Neural cell (in vitro differentiated cells): ENCODE data around the gene TOX2. TPM values are rescaled to one million over a fixed set of nuclear protein-coding genes. Genes with fewer than 3 reads are reported as not detected.

Experiments used
- H2AFZ ChIP-seq: fragments of 200-600, 300-800 bp; sonication (generic), shearing (Covaris generic); 2 replicates; pipeline ENCODE4 v1.6.0; 2014; ENCODE audit warnings: low read depth, mild to moderate bottlenecking, antibody characterized with exemption, low read length, moderate library complexity
- H3F3A ChIP-seq: fragments of 200-600 bp; shearing (Covaris generic); 2 replicates; pipeline ENCODE4 v1.6.1; 2016; ENCODE audit warnings: mild to moderate bottlenecking, moderate library complexity, mixed read lengths, antibody characterized with exemption, low read length; ENCODE audit not compliant: insufficient read depth, poor library complexity, severe bottlenecking
- H3K27ac ChIP-seq: fragments of 200-600, 300-800 bp; sonication (generic), shearing (Covaris generic); 2 replicates; pipeline ENCODE4 v1.5.1; 2014; ENCODE audit warnings: mild to moderate bottlenecking, low read length, moderate library complexity
- H3K27me3 ChIP-seq: fragments of 300-800, 200-600 bp; sonication (generic), shearing (Covaris generic); 2 replicates; pipeline ENCODE4 v1.6.0; 2014; ENCODE audit warnings: mild to moderate bottlenecking, low read depth, low read length, moderate library complexity; ENCODE audit not compliant: insufficient read depth
- H3K36me3 ChIP-seq: fragments of 300-800, 200-600 bp; sonication (generic), shearing (Covaris generic); 2 replicates; pipeline ENCODE4 v1.5.1; 2014; ENCODE audit warnings: mild to moderate bottlenecking, antibody characterized with exemption, low read length, moderate library complexity; ENCODE audit not compliant: insufficient read depth
- H3K4me2 ChIP-seq: fragments of 300-800, 200-600 bp; sonication (generic), shearing (Covaris generic); 2 replicates; pipeline ENCODE4 v1.6.0; 2014; ENCODE audit warnings: mild to moderate bottlenecking, low read length
- H3K4me3 ChIP-seq: fragments of 300-800, 200-600 bp; sonication (generic), shearing (Covaris generic); 2 replicates; pipeline ENCODE4 v1.5.1; 2014; ENCODE audit warnings: mild to moderate bottlenecking, low read length, moderate library complexity
- H3K79me2 ChIP-seq: fragments of 200-600 bp; shearing (Covaris generic); replicated peaks from 2 replicates; pipeline ENCODE4 v1.6.0; 2014; ENCODE audit warnings: mild to moderate bottlenecking, low read length, moderate library complexity; ENCODE audit not compliant: insufficient read depth
- H3K9ac ChIP-seq: fragments of 300-800, 200-600 bp; sonication (generic), shearing (Covaris generic); 2 replicates; pipeline ENCODE4 v1.6.1; 2016; ENCODE audit warnings: mild to moderate bottlenecking, low read length, mixed read lengths
- H3K9me2 ChIP-seq: fragments of 200-600 bp; shearing (Covaris generic); 2 replicates; pipeline ENCODE4 v1.6.1; 2016; ENCODE audit warnings: mild to moderate bottlenecking, low read length, mixed read lengths; ENCODE audit not compliant: insufficient read depth
- H3K9me3 ChIP-seq: fragments of 200-600, 300-800 bp; sonication (generic), shearing (Covaris generic); 2 replicates; pipeline ENCODE4 v1.6.1; 2016; ENCODE audit warnings: mild to moderate bottlenecking, mixed run types, low read length, moderate library complexity, mixed read lengths
- H4K20me1 ChIP-seq: fragments of 200-600 bp; shearing (Covaris generic); 2 replicates; pipeline ENCODE4 v1.6.1; 2016; ENCODE audit warnings: mild to moderate bottlenecking, mixed run types; ENCODE audit not compliant: insufficient read depth
- CTCF ChIP-seq: fragments of 450-650 bp; IDR thresholded peaks from 2 replicates; pipeline ENCODE4 v1.5.1; 2014; ENCODE audit warnings: antibody characterized with exemption, mild to moderate bottlenecking, moderate library complexity; ENCODE audit not compliant: poor library complexity, severe bottlenecking
- EP300 ChIP-seq: fragments of 450-650 bp; conservative IDR thresholded peaks from 2 replicates; pipeline ENCODE4 v1.6.1; 2014; ENCODE audit warnings: antibody characterized with exemption, mild to moderate bottlenecking, moderate library complexity; ENCODE audit not compliant: poor library complexity, severe bottlenecking
- EZH2 ChIP-seq: fragments of 200-600, 300-800 bp; shearing (Covaris generic), sonication (generic); IDR thresholded peaks from 2 replicates; pipeline ENCODE4 v1.6.1; 2014; ENCODE audit warnings: antibody characterized with exemption, low read length, borderline replicate concordance, mild to moderate bottlenecking; ENCODE audit not compliant: insufficient read depth, poor library complexity, severe bottlenecking
- MXI1 ChIP-seq: fragments of 450-650 bp; conservative IDR thresholded peaks from 2 replicates; pipeline ENCODE4 v1.6.1; 2014; ENCODE audit warnings: antibody characterized with exemption, mild to moderate bottlenecking; ENCODE audit not compliant: poor library complexity, severe bottlenecking
- POLR2AphosphoS5 ChIP-seq: IDR thresholded peaks from 2 replicates; pipeline ENCODE4 v1.6.1; 2012
- RAD21 ChIP-seq: fragments of 450-650 bp; conservative IDR thresholded peaks from 2 replicates; pipeline ENCODE4 v1.6.1; 2014; ENCODE audit warnings: antibody characterized with exemption, mild to moderate bottlenecking, moderate library complexity
- REST ChIP-seq: IDR thresholded peaks from 2 replicates; pipeline ENCODE4 v1.6.1; 2012; ENCODE audit warnings: borderline replicate concordance
- SMC3 ChIP-seq: fragments of 450-650 bp; conservative IDR thresholded peaks from 2 replicates; pipeline ENCODE4 v1.6.1; 2014; ENCODE audit warnings: antibody characterized with exemption, mild to moderate bottlenecking, moderate library complexity; ENCODE audit not compliant: poor library complexity
- TAF1 ChIP-seq: IDR thresholded peaks from 2 replicates; pipeline ENCODE4 v1.6.1; 2012; ENCODE audit warnings: low read depth
- polyA plus RNA-seq: library from polyadenylated mRNA; depleted of rRNA; stranded (reverse); fragments of >200 nt; gene quantifications from 2 replicates; pipeline ENCODE4 v1.2.3, GENCODE V29; 2014

The TOX2 gene
- polyA plus RNA-seq, 1 donor from 2014 or later = 0.89 TPM

GRCh38 chr20:44050925-44051660 is 136.4 kb downstream of the TOX2 start:
- no peaks in the 10 kb centered on the region for H4K20me1 ChIP-seq
- H3K9me3 ChIP-seq = no peaks in the 10 kb centered on the region
- H3K79me2 ChIP-seq = no peaks in the 10 kb centered on the region
- H3K4me3 ChIP-seq = no peak overlapping the region
- H3K36me3 ChIP-seq = no peaks in the 10 kb centered on the region
- H3K9ac ChIP-seq = no peak overlapping the region
- no peak for TF ChIP-seq POLR2AphosphoS5
- no peak for TF ChIP-seq SMC3
- no peak for TF ChIP-seq EP300
- no peak for TF ChIP-seq EZH2
- no peak for TF ChIP-seq REST
- no peak for TF ChIP-seq TAF1
- TF ChIP-seq RAD21 = no peak
- TF ChIP-seq MXI1 = no peak
- no peak for TF ChIP-seq CTCF
- H3F3A ChIP-seq = no peaks in the 10 kb centered on the region
- no peak overlapping the region for H3K4me2 ChIP-seq
- H3K27ac ChIP-seq = no peak overlapping the region
- H3K9me2 ChIP-seq = no peaks in the 10 kb centered on the region
- H2AFZ ChIP-seq = no peak overlapping the region
- no peaks in the 10 kb centered on the region for H3K27me3 ChIP-seq

GRCh38 chr20:44051661-44052000 is 137.0 kb downstream of the TOX2 start:
- Histone ChIP-seq H3K27me3 (no peaks in the 10 kb centered on the region), H3K27ac (no peak overlapping the region)

More at GRCh38 chr20:44051661-44052000, 137.0 kb downstream of the TOX2 start:
- Histone ChIP-seq H3K4me2 (no peak overlapping the region), H3K4me3 (no peak overlapping the region), H3K9ac (no peak overlapping the region), H3K9me2 (no peaks in the 10 kb centered on the region), H4K20me1 (no peaks in the 10 kb centered on the region), H2AFZ (no peak overlapping the region), H3K9me3 (no peaks in the 10 kb centered on the region), H3K79me2 (no peaks in the 10 kb centered on the region), H3K36me3 (no peaks in the 10 kb centered on the region), H3F3A (no peaks in the 10 kb centered on the region)
- TF ChIP-seq EP300 = no peak
- TF ChIP-seq CTCF = no peak
- no peak for TF ChIP-seq TAF1
- TF ChIP-seq POLR2AphosphoS5 = no peak
- no peak for TF ChIP-seq REST
- no peak for TF ChIP-seq SMC3
- no peak for TF ChIP-seq MXI1
- no peak for TF ChIP-seq EZH2
- no peak for TF ChIP-seq RAD21
